Suppressor macrophage (primary cell): ENCODE measurements around the gene DZIP1L.

Experiments used
- DNase-seq, 4 experiments: peaks; one replicate each; pipeline ENCODE4 v3.0.0-alpha.2; 2020 to 2022

DZIP1L gene

DNA sequence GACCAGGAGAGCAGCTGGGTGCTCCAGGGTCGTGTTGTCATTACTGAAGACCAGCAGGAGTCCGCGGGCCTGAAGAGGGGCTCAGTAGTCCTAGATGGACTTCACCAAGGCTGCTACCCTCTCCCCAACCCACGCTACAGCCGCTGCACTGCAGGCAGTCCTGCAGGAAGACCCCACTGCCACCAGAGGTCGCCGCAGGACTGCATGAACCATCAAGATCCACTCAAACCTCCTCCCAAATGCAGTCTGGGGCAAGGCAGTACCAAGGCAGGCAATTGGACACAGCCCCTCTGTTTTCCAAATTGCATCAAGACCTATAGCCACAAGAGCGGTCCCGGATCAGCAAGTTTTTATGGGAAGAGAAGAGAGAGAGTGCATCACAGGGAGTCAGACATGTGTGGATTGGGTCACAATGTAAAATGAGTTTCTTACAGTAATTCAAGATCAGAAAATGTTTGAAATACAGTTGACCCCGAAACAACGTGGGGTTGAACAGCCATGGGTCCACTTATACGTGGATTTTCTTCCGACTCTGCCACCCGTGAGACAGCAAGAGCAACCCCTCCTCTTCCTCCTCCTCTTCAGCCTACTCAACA lies 46.7 kb downstream of the DZIP1L start:
- DNase-seq = peak; percentile 85 to 92 (median 90)

DNA sequence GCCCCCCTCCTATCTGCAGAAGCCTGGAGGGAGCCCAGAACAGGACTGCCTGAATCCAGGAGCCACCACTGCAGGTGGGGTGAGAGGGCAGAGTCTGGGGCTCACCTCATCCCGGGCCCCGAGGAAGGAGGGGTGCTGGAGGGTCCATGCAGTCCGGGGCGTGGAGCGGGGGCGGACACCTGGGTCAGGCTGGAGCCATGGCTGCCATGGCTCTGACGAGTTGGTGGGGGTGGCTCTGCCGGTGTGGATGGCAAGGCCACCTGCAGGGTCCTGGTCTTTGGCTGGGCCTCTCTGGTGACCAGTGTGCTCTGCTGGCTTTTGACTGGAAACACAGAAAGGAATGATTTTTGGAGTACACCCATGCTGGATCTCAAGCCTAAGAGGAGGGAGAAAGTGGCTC lies 47.4 kb downstream of the DZIP1L start:
- DNase-seq = no peak

DNA sequence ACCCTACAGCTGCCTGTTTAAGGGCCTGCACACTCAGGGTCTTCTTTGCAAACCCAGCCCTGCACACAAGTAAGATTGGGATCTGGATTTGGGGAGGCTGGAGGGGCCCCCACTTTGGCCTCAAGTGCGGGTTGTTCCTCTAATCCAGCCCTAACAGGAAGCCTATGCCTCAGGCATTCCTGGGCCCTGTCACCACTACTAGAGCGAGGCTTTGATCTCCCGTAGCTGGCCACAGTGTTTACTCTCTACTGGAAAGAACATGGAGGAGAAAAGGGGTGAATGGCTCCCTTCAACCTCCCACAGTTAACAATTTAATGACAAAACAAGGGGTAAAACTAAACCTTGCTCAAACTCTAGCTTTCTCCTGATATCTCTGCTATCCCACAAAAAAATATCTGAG lies 48.4 kb downstream of the DZIP1L start:
- no peak for DNase-seq

DNA sequence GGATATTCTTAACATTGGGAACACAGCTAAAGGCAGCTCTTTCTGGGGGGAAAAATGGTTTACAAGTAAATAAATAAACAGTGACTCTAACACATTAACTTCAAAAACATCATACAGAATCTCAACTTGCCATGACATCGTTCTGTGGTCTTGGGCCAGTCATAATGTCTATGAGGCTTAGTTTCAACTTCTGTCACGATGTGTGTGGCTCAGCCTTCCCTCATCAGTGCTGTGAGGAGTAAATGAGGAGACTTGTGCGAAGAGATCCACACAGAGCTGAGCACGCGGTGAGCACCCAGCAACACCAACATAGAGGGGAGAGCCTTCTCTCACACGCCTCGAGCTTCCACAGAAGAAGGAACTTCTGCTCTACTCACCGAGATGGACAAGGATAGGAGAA lies 49.0 kb downstream of the DZIP1L start:
- DNase-seq = no peak

DNA sequence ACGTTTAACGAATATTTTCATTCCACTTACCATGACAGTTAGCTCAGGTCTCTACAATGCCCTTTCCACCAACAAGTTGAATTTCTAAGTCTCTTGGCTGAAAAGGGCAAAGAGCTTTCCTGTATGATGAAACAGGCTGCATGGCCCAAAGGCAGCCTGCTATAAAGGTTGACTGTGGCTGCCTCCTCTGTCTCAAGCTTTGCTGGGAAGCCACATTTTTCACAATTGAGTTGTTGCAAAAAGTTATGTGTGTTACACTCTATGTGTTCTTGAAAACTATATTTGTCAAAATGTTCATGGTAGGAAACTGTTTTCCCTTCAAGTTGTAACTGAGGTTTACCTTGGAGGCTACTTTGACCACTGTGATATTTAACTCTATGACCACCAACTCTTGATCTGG lies 49.5 kb downstream of the DZIP1L start:
- DNase-seq = no peak

DNA sequence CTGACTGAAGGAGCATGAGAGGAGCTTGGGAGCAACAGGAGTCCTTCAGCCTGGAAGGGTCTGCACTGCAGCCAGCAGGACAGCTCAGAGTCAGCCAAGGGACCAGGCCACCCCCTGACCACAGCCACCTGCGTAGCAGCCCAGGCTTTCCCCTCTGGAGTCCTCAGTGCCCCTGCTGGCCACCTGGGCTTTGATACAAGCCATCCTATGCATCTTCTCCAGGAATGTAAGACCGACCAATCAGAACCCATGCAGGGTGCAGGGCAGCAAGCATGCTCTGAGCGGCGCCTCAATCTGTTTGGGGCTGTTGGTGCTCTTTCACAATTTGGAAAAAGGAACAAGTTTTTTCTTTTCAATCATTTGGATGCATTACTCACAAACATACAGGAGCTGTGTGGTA lies 52.0 kb downstream of the DZIP1L start:
- DNase-seq = no peak

DNA sequence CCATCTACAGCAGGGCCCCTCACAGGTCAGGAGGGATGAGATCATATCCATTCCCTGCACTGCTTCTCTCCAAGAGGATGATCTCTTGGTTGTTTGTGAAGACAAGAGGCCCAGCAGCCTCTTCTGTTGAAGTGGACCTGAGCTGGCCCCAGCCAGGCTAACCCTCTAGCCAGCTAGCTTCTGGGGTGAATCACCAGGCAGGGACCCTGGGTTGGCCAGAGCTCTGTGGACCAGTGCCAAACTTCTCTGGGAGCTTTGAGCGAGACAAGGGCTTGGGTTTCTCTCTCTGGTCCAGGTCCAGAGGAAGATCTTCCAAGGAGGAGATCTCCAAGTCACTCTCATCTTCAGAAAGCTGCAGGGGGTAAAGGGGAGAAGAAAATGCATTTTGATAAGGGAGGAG lies 52.8 kb downstream of the DZIP1L start:
- no peak for DNase-seq

DNA sequence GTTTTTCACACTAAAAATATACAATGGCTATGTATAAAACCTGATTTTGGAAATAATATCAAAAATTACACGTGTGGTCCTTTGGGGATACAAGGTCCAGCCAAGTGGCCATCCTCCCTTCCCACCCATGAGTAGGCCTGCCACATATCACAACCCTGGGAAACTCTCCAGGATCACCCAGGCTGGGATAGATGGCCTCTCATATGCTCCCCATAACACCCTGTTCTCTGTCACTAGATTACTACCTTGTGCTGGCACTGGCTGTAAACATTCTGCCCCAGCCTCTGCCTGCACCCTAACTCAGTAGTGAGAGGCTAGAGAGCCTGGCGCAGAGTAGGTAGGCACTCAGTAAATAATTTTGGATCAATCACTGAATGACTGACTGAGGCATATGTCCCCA lies 53.4 kb downstream of the DZIP1L start:
- no peak for DNase-seq

DNA sequence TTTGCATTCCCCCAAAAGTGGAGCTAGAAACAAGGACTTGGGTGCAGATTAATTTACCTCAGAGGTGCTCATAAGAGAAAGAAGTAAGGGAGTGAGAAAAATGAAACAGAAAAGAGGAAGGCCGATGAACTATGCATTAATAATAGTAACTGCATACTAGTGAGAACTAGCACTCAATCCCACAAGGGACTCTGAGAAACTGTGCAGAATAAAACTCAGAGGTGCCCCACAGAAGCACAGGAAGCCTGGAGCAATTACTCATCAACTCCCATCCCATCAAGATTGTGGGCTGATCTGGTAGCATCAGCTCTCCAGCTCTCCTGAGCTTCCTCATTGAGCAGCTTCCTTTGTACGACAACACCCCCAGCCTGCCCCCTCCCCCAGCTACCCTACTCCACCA lies 54.6 kb downstream of the DZIP1L start:
- peak in 2 of 4 experiments; percentile 9 to 17 for DNase-seq

DNA sequence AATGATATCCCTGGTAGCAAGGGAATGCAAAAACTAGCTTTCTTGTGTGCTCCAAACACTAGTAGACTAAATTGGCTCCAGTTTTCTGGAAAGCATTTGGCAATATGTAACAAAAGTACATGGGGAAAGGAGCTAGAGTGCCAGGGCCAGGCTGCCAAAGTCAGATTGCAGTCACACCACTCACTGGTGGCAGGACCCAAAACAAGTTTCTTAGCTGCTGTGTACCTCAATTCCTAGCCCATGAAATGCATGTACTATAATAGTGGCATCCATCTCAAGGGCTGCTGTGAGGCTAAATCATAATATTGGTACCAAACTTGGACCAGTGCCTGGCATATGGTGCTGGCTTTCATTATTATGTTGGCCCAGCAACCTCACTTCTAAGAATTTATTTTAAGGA lies 56.1 kb downstream of the DZIP1L start:
- DNase-seq = no peak

DNA sequence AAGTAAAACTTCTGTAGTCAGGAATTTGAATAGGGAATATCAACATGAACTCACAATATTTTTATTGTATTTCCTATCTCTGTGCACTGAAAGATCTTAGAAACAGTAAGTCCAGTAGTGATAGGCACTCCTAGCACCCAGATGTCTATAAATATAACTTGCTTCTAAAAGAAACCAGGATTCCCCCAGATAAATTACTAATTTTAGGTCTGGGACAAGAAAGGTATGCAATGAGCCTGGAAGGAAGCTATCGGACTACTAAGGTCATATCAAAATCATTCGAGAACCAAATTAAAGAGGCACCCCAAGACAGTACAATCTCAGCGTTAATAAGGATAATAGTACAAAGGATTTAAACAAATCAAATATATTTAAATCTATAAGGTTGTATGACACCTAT lies 58.0 kb downstream of the DZIP1L start:
- DNase-seq = no peak

DNA sequence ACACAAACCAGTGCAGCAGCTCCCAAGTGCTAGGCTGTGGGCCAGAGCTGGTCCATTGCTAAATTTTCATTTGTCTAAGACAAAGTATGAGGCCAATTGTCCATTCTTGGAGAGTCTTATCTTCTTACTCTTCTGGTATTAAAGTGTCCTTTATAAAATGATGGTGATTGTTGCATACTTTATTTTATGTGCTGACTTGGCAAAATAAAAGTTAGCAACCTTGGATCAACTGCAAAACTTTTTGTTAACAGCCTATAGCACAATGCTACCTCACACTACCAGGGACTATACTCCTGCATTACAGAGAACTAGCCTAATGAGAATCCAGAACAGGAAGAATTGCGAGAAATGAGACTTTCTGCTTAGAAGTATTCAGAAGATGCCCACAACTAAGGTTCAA lies 61.4 kb downstream of the DZIP1L start:
- DNase-seq = no peak

DNA sequence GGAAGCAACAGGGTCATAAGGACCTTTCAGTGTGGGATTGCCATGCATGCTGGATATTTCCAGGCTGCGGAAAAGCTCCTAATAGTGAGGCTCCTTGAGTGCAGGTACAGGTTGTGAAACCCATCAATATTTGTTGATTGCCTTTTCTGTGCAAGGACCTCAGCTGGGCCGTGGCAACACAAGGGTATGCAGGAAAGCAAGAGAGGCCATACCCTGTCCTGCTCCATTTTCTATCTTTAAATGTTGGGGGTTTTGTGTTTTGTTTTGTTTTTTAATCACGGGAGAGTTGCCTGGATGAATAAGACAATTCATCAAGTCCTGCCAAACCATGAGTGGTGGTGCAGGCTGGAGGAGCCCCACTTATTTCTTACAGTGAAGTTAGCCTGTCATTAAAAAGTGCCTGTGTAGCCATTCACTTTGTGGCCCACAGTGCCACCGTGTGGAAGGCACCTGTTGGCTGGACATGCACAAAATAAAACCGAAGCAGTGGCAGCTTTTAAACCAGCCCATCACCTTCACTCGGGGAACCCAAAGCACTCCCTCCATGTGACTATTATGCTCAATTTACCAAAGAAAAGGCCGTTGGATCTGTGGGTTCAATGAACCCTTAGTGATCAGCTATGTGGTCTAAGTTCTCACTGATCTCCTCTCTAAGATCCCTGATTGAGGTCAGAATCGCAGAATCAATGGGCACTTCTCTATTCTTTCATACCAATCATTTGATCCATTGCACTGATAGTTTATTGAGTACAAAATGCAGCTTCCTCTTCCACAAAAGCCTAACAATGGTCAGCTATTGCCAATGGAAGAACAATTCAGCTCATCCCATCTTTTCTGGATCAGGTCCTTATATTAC lies 63.2 kb downstream of the DZIP1L start:
- DNase-seq = peak; percentile 13 to 52 (median 26)

DNA sequence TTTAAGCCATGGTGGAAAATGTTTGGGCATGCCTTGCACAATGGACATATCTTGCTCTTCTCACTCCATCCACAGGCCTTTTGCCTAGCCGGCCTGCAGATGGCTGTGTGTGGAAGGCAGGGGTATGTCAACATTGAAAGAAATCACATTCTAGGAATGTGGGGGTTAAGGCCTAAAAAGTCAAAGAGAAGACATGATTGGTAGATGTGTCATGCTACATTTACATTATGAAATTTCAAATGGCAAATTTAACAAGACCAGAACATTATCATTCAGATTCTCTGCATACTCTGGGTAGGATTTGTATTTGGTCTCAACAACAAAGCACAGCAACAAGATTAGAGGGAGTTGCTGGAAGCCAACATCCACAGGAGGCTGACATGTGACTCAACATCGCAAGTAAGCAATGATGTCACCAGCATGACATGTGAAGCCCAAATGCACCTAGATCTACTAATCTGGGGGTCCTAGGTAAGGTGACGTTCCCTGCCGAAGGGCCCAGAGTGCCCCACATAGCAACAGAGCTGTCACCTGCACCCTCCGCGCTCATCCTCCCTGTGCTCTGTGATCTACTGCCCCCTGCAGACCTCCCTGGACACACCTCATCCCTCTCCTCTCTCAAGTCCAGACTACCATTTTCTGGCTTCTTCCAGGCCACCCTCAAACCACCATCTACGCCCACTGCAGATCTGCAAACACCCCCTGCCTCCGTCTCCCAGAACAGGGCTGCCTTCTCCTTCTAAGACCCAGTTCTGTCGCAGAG lies 66.1 kb downstream of the DZIP1L start:
- no peak for DNase-seq

DNA sequence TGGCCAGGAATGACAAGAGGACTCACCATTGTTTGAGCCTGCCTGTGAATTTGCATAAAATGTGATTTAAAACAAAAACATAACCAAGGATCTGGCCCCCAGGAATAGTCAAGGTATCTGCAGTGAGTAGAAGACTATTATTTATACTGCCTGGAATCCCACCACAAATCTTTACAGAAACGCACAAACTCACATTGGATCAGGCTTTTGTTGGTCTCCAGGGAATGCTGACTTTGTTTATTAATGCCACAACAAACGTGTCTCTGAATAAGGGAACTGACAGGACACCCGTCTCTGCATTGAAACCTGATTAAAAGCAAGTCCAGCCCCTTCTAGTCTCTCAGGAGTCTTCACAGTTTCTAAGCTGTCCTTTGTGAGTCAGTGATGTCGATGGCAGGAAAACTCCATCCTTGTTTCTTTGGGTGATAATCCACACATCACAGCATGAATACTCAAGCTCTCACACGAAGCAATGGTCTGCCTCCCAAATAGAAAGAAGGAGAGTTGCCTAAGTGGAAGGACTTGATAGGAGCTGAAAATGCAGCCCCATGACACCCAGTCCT lies 67.7 kb downstream of the DZIP1L start:
- no peak for DNase-seq

DNA sequence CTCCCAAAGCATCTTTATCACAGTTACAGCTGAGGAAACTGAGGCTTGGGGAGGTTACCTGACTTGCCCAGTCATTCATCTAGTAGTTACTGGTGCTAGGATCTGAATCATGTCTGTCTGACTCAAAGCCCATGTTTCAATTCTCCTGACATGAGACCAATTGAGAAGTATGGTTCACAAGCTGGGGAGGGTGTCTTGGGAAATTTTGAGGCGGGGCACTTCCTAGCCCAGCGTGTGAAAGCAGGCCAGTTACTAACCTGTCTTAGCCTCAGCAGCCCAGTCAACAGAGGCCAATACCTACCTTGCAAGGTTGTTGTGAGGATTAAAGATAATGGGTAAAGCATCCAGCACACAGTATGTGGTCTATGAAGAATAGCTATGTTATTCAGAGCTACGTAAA lies 68.5 kb downstream of the DZIP1L start:
- no peak for DNase-seq

DNA sequence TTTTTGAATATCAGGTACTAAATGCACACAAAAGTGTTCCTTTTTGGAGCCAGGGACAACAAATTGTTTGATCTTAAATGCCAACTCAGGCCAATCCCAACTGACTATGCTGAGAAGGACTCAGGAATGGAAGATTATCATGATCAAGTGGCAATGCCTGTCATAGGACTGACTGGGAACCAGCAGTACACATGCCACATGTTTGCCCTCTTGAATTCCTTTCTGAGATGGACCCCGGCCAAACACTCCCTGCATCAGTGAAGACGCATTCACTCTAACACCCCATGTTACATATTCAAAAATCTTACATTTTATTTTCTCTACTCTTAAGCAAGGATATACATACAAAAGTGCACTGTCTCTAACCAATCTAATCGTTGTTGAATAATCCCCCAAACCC lies 69.3 kb downstream of the DZIP1L start:
- DNase-seq = no peak

DNA sequence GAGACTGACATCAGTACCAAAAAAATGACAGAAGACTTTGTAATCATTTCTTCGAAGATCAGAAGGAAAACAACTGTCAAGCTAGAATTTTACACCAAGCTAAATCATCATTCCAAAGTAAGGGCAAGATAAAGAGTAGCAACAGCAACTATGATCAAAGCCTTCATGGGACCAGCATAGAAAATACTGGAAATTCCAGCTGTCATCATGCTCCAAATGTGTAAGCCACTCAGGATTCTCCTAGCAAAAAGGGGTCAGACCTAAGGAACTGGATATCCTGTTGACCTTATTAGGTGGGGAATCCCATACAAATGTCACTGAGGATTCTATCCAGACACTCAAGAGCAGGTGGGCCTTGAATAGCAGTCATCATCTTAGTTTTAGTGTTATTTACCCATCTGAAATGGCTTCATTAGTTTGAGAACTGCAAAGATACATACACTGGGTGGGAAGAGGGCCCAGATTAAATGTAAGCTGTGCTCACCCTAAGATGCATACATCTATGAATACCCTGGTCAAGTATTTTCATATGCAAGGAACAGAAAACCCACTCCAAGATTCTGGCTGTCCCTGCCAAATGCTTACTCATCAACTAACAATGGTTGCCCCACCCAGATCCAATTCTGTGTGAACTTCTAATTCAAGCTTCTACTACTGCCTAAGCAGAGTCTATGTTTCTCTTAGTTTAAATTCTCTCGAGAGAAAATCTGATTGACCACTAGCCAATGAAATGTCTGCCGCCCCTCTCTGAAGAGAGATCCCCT lies 72.0 kb downstream of the DZIP1L start:
- no peak for DNase-seq

DNA sequence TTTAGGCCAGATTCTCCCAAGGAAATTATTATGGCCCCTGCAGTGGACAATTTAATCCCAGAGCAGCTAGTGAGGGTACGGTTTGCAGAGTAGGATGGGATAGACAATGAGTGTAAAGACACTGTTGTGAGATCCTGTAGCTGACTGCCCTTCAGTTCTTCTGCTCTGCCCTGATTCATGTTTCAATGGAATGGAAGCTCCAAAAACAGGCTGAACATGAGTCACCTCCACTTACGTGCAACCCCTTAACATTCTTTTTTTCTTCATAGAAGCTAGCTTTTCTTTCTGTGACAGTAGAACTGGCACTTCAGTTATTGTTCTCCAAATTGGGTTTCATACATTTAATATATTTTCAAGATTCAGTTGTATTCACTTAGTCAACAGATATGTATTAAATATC lies 73.4 kb downstream of the DZIP1L start:
- DNase-seq = no peak

DNA sequence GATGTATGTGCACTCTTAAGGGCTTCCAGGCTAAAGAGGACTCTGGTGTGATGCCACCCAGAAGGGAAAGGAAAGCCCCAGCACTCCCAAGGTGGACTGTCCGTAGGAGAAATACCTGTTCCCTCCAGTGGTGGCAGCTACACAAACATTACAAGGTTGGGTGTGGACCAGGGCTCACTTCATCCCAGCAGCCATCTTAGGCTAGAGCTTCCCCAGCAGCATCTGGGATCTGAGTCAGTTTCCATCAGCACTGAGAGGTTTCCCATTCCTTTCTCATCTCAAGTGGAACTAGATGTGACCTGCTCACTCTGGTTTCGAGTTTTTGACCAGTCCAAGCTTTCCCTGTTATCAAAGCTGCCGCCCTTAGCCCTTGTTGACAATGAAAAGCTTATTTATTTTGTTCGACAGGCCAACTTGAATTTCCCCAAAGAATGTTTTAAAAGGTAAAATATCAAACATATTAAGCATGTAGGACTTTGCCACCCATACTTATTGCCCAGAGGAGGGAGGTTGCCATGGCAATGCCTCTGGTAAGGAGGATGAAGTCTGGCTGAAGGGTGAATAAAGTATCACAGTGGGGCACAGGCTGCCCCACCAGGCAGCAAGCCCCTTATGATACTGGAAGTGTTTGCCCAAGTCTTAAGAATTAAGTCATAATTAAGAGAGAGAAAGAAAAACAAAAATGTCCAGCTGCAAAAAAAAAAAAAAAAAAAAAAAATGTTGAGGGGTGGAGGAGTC lies 76.5 kb downstream of the DZIP1L start:
- DNase-seq = no peak

DNA sequence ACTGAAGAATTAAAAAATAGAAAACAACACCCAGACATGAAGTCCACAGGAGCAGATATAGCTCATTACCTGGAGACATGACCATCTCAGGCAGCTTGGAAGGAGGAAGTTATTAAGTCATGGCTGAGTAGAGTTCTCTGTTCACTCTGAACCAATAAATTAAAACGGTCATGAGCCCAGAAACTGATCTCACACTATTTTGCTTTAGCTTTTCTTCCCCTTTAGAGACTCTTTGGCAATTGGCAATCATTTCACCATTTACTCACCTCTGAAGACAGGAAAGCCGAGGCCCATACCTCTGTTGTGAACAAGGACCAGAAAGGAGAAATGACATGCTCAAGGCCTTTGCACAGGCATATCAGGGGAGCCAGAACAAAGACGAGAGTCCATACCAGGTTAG lies 78.8 kb downstream of the DZIP1L start:
- DNase-seq = peak in 1 of 4 experiments; percentile 5

DNA sequence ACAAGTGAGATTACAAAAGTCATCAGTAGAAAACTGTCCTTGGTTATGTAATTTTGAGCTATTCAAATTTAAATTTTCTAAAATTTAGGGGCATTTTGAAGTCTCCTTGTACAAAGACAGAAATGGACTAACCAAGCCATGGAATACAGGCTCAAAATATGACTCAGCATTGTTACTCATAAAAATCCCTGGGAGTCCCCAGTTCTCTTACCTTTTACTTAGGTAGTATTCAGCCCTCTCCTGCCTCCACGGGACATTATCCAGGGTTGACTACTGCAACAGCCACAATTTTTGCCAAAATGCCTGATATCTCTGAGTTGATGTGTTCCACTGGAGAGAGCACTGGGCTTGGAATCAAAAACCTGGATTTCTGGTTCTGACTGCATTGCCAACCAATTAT lies 80.5 kb downstream of the DZIP1L start:
- DNase-seq = no peak
